ENCODE results near the gene TAF1B.
A peak's percentile ranks its signal among the peaks of the same experiment; 100 is the strongest.

TAF1B gene

DNA sequence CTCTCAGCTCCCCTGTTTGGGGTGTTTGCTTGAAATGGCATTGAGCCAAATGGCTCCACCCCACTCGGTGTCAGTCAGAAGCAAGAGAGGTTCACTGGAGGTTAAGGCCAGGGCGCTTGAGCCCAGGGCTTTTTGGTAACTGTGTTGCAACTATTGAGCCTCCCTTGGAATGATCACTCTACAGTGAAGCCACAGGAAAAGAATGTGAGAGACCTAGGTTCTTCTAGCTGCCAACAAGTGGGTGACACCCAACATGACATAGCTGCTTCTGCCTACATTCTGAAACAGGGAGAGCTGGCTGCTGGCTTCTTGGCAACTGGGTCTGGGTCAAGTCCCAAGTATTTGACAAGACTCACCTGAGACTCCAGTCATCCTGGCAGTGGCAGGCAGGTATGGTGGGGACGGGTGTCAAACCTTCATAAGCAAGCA lies 101.1 kb downstream of the TAF1B start:
- DNase-seq, result no peak

DNA sequence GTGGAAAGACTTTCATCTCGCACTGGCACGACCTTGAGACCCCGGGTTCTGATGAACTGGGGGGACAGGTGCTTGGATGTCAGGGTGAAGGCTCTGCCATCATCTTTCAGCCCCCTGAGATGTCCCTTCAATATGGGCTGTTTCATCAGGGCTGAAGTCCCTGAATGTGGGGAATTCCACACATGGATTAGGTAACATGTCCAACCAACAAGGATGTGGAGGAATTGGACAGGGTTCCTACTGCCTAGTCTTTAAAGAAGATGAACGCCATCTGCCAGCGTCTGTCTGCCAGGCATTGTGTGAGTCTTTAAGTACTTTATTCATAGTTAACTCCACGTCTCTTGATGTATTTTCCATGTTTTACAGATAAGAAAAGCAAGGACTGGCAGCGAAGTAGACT lies 102.3 kb downstream of the TAF1B start:
- no peak for DNase-seq

DNA sequence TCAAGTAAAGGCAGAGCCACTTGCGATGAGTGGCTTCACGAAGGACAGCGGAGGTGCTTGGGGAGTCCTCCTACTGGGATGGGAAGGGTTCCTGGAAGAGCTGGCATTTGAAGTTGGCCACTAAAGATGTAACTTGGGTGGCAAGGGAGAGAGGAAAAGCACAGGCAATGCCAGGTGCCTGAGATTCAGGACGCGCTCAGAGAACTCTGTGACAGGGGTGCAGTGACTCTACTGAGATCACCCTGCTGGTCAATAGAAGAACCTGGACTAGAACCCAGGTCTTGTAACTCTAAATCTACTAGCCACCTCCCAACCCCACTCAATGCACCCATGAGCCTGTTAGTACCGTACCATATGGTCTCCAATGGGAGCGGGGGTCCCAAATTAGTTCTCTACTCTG lies 102.8 kb downstream of the TAF1B start:
- DNase-seq, result no peak

DNA sequence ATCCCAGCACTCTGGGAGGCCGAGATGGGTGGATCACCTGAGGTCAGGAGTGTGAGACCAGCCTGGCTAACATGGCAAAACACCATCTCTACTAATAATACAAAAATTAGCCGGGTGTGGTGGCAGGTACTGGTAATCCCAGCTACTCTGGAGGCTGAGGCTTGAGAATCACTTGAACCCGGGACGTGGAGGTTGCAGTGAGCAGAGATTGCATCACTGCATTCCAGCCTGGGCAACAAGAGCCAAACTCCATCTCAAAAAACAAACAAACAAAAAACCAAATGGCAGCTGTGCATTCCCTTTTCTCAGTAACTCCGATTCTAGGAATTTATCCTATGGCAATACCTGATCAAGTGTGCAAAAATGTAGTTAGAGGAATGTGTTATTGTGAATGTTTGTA lies 103.5 kb downstream of the TAF1B start:
- no peak for DNase-seq

DNA sequence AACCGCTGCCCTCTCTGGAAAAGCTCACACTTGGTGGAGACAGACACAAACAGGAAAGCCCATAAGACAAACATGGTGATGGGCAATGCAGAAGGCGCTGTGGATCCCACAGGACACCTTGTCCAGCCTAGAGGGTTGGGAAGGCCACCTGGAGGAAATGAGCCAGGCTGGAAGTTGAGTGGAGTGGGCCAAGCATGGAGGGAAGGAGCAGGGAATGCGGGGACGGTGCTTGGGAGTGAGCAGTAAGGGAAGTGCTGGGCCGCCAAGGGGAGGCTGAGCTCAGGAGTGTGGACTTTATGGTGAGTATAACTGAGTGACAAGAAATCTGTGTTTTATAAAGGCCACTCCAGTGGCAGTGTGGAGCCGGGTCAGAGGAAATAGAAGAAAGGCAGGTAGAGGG lies 105.4 kb downstream of the TAF1B start:
- DNase-seq, result no peak

DNA sequence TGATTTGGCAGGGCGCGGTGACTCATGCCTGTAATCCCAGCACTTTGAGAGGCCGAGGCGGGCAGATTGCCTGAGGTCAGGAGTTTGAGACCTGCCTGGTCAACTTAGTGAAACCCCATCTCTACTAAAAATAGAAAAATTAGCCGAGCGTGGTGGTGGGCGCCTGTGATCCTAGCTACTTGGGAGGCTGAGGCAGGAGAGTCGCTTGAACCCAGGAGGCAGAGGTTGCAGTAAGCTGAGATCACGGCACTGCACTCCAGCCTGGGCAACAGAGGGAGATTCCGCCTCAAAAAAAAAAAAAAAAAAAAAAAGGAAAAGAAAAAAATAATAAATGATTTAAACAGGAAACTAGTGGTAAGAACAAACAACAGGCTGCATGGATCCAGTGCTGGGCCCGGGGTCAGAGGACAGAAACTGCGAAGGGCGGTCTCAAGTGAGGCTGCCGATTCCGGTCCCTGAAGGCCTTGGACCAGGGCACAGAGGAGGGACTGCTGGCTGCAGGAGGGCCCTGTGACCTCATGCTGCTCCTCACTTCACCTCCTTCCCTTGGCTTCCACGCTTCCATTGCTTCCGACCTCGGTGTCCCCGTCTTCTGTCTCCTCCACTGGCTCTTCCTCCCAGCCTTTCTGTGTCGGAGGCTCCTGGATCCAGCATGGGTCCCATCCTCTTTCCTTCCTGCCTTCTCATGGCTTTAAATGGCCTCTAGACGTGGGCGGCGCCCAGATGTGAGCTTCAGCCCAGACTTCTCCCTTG lies 106.1 kb downstream of the TAF1B start:
- DNase-seq, result no peak

DNA sequence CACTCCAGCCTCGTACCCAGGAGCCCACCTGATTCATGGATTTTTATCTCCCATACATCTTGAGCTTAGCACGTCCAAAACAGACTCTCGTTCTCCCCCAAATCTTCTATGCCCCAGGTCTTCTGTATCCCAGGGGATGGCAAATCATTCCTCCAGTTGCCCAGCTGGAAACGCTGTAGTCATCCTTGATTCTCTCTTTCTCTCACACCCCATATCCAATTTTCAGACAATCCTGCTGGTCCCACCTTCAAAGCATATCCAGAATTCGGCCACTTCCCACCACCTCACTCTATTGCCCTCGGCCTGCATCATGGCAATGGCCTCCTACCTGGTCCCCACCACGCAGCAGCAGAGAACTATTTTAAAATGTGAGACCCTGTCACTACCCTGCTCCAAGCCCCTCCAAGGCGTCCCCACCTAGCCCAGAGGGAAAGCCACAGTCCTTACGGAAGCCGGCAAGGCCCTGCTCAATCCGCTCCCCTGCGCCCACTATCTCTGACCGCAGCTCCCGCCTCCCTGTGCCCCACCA lies 106.8 kb downstream of the TAF1B start:
- no peak for DNase-seq

DNA sequence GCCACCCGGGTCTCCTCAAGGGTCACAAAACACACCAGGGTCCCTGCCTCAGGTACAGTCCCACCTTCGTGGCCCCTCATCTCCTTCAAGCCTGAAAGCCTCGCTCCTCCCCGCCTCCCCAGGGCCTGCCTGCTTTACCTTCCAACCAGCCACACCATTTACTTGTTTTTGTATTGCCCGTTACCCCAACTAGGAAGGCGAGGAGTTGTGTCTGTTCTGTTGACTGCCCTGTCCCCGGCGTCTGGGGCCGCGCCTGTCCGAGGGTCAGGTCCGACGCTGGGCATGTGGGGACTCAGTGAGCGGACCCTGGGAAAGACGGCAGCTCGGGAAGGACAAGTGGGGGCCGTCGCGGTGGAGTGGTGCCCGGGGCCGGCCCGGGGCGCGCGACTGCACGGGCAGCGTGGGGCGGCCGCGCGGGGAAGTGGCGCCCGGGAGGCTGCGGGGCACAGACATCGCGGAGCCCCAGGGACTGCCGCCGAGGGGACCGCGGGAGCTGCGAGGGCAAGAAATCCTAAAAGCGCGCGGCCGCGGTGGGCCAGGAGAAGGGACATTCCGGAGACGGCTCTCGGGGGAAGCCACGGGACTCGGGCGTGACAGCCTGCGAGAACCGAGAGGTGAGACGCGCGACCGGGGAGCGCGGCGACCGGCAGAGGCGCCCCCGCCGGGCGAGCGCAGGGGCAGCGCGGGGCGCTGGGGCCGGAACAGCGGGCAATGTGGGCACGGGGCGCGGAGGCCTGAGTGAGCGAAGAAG lies 107.4 kb downstream of the TAF1B start:
- DNase-seq, result no peak

DNA sequence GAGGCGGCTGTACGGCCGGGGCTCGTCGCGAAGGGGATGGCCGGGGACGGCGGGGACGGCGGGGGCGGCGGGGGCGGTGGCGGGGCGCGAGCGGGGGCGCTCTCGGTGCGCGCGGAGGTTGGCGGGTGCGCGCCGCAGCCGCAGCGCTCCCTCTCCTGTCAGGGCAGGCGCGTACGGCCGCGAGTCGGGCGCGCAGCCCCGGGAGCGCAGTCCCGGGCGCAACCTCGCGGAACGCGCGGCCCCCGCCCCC lies 107.9 kb downstream of the TAF1B start:
- no peak for DNase-seq

DNA sequence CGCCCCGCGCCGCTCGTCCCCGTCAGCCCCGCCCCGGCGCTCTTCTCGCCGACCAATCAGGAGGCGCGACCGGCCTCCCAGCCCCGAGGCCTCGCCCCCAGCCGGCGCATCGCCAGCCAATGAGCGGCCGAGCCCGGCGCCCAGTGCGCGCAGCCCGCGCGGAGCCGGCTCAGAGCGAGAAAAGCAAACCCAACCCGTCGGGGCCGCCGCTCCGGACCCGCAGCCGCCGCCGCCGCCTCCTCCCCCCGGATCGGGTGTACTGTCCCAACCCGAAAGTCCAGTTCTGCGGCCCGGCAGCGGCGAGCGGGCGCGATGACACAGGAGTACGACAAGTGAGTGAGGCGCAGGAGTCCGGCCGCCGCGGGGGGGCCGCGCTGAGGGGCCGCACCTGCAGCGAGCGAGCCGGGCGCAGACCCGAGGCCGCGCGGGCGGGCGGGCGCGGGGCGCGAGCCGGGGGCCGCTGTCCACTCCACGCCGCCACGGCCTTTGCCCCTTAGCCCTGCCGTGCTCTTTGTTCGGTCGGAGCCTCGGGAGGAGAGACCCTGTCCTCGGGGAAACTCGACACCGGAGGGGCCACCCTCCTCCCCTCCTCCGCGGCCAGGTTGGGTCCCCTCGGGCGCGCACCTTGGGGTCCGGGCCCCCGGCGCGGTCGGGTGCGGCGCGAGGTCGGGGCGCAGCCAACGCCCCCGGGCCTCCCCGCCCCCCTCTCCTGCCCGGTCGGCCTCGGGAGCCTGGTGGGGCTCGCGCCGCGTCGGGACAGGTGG lies 108.4 kb downstream of the TAF1B start, which contains the start of gene GRHL1:
Gene GRHL1, plus strand, starts transcription at position 172 of the 764 bp plus-strand sequence. Its CDS starts 141 bp downstream, at position 313.
- peak; percentile 89 for DNase-seq

DNA sequence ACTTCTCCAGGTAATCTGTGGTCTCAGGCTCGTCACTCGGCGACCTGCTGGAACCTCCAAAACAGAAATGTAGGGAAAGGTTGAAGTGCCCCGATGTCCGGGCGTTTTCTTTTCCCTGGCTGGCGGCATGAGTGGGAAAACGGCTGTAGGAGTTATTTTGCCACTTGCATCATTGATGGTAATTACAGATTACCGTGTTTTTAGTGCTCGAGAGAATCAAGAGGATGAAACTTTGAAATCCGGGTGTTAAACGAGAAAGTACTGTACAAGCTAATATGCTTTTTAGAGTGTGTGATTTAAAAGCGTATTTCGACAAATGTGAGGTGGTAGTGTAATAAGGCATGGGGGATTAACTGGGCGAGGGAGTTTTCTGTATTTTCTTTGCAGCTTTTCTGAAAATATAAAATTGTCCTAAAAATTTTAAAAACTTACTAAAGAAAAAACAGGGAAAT lies 109.0 kb downstream of the TAF1B start:
- no peak for DNase-seq

DNA sequence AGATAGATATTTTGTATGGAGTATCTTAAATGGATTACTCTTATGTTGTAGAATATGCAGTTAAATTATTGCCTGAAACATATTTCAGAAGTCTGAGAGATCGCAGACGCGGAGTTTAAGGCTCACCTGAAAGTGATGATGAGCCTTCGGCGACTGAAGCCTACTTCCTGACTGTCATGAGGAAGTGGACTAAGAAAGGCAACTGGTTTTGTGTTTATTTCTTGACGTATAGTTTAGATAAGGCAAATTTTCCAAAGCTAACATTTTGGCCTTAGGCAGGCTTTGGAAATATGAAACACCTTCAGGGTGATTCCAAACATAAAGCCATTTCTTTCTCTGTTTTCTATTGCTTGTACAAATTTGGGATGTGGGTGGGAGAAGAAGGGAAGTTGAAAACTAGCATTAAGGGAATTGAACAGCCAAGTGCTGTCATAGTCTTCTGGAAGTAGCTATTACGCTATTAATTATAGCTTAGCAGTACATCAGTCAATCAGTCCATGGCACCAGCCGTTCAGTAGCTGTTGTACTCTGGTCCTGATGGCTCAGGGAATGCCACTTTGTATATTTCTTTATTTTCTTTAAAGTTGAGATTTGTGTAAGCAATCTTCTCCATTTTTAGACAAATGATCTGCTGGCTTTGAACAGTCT lies 109.7 kb downstream of the TAF1B start:
- no peak for DNase-seq

DNA sequence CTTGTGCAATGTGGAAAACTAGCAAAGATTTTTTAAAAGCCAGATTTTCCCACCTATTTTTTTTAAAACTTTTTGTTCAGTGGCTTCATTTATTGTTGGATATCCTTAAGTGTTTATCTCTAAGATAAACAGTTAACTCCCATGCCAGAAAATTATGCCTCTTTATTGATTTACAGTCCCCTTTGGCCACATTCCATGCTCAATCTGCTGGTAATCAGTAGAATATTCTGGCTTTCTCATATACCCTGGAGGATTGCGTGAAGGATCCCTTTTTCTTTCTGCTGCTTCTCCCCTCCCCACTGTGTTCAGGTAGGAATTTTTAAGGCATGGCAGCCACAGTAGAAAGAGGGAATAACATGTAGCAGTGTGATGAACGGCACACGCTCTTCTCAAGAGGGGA lies 110.9 kb downstream of the TAF1B start:
- no peak for DNase-seq

DNA sequence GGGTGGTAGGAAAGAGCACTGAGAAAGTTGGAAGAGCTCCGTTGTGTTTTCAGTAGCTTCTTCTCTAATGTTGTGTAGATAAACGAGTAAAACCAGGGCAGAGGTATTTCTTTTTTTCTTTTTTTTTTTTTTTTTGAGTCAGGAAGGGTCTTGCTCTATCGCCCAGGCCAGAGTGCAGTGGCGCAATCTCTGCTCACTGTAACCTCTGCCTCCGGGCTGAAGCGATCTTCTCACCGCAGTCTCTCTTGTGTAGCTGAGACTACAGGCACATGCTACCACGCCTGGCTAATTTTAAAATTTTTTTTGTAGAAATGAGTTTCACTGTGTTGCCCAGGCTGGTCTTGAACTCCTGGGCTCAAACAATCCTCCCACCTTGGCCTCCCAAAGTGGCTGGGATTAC lies 114.8 kb downstream of the TAF1B start:
- no peak for DNase-seq

DNA sequence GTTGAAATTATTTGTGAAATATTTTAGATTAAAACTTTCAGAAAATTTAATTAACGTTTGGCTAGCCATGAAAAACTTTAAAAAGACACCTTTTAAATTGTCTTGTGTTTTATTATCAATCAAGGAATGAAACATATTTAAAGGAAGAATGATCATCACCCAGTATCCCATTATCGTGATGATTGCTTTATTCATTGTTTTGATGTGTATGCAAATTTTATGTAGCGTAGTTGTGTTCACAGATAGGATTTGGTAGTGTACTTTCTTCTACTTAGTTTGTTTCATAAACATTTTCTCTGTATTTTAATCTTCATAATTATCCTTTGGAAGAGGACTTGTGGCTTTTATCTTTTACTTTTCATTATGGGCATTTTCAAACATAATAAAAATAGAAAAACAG lies 116.0 kb downstream of the TAF1B start:
- DNase-seq, result no peak

DNA sequence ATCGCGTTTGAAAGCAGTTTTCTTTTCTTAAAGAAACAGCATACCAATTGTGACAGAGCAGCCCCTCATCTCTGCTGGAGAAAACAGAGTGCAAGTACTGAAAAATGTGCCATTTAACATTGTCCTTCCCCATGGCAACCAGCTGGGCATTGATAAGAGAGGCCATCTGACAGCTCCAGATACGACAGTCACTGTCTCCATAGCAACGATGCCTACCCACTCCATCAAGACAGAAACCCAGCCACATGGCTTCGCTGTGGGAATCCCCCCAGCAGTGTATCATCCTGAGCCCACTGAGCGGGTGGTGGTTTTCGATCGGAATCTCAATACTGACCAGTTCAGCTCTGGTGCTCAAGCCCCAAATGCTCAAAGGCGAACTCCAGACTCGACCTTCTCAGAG lies 117.7 kb downstream of the TAF1B start:
- no peak for DNase-seq

DNA sequence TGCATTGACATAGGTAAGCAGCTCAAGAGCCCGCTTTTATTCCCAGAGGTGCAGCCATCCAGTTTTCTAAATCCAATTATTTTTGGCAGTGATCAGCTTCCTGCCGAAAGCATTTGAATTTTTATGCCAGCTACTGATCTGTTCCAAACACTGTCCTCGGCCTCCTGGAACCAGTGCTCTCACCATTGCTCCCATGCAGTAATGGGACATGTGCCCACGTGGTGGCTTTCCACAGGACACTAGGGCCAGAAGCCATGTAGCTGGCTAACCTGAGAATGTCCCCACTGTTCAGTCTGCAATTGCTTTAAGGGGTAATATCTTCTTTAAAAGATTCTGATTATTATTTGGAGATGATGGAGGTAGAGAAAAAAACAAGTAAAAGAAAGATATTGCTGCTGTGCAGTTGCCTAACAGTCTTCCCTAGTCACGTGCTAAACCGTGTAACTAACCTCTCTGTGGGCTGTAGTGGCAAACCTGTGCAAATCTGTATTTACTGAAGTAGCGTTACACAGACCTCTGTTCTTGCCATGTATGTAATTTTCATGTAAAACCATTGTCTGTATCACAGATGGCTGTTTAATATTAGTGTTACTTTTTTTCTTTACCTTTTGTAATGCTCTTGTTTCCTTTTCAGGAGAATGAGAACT lies 121.2 kb downstream of the TAF1B start:
- DNase-seq, result no peak

DNA sequence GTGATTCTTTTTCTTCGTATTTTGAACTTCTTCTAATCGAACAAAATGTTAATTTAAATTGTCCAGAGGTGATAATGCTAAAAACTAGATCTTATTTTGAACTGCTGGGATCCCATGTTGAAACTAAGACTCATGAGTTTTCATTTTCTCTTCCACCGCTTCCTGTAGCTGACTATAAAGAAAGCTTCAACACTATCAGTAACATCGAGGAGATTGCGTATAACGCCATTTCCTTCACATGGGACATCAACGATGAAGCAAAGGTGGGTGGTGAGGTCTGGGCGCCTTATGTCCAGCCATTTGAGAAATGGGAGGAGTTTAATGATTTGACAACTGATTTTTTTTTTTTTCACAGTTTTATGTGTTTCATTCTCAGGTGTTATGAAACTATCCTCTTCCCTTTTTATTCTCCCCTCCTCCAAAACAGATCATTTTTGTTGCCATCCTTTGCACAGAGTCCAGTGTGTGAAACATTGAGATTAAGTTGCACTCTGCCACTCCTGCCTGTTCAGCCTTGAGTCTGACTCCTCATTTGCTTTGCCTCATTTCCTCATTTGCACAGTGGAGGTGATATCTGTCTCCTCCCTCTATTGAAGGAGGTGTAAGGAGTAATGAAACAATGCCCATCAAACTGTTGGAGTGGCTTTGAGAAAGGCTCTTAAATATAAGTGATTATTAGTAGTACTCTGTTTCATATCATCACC lies 122.0 kb downstream of the TAF1B start:
- no peak for DNase-seq

DNA sequence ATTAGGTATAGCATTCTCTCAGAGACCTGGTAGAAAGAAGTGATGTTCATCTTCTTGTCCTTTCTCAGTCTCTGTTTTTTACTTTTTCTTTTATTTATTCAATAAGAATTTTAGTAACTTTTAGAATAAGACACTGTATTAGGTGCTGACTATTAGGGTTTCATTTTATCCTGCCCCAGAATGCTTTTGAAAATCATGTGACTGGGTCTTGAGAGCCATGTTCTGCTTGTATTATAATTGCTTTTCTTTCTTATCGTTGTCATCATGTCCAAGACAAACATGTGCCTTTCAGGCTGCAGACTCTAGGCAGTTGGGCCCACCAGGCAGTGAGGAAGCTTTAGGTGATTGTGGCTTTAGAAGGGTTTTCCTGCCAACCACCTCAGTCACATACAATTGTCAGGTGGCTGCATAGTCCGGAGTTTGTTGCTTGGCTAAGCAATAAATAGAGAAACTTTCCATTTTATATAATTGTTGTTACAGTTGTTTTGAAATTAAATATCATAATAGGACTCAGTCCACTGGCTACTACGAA lies 123.3 kb downstream of the TAF1B start:
- no peak for DNase-seq

DNA sequence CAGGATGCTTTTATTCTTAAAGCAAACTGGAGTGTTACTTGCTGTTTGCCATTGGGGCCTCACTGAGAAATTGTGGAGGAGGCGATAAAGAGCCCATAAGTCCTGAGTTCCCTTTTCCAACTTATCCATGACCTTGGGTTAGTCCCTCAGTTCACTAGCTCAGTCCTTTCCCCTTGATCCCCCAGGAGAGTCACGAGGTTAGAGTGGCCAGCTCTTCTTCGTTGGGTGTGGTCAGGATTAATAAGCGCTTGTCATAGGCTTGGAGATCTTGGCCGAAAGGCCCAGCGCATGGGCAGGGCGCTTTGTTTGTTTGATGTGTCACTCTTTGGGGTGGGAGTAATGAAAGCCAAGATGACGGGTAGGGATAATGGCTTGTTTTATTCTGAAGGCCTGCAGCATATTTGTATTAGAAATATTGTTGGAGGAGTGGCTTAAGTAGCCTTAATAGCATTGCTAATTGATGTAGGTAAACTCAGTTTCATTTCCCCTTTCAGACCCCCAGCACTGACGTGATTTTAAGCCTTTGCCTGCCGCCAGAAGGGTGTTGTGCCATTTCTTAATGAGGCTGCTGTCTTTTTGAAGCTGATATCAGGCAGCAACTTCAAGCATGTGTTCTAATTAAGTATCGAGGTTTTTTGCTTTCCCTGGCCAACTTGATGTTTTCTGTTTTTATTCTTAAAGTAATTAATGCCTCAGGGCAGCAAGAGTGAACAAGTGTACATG lies 123.9 kb downstream of the TAF1B start:
- DNase-seq, result no peak

Measured in T1000 (cell line).